C1 segment of cervical spinal cord (tissue), 14 donors: ENCODE data around the gene MBTPS1.

Source experiments
- DNase-seq, 14 donors: peaks; one replicate each; lab custom pipeline; 2025; lab: John Stamatoyannopoulos, UW

Gene MBTPS1

DNA sequence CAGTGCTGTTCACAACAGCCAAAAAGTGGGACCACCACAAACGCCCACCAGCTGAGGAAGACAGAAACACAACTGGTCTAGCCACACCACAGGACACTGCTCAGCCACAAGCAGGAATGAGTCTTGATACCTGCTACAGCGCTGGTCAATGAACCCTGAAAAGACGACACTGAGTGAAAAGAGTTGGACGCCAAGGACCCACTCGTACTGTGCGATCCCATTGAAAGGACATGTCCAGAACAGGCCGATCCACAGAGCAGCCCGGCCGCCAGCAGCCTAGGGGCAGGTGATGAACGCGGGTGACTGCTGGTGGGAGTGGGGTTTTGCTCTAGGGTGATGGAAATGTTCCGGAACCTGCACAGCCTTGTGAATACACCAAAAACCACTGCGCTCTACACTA is 63.5 kb downstream of the MBTPS1 start:
- no peak for DNase-seq

DNA sequence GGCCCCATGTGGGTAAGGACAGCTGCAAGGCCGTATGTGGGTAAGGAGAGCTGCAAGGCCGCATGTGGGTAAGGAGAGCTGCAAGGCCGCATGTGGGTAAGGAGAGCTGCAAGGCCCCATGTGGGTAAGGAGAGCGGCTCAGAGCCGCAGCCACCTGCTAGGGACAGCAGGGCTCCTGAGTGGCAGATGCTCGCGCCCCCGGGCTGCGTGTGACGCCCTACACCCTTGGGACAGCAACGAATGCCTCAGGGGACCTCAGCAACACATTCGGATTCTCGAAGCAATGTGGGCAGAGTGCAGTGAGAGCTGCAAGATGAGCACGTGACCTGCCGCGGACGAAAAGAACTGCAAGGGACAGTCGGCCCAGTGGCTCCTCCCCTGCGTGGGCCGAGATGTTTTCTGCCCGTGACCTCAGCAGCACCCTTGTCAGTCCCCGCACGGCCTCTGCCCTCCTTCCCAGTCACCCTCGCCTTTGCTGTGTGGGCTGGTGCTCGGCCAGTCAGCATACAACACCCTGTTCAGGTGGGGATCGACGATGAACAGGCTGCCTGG is 64.6 kb downstream of the MBTPS1 start:
- DNase-seq, result no peak

DNA sequence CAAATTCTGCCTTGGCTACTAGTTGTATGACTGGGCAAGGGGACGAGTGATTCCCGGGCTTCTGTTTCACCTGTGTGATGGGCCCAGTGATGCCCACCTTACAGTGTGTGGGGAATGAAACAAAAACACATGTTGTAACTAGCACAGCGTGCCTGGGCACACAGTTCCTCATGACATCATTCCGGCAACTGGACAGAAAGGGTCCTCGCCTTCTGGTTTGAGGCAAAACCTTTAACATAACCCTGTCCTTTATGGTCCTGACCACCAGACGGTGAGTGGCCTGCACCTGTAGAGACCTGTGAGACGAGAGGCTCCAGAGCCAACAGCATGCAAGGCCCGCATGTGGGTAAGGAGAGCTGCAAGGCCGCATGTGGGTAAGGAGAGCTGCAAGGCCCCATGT is 66.4 kb downstream of the MBTPS1 start:
- no peak for DNase-seq

DNA sequence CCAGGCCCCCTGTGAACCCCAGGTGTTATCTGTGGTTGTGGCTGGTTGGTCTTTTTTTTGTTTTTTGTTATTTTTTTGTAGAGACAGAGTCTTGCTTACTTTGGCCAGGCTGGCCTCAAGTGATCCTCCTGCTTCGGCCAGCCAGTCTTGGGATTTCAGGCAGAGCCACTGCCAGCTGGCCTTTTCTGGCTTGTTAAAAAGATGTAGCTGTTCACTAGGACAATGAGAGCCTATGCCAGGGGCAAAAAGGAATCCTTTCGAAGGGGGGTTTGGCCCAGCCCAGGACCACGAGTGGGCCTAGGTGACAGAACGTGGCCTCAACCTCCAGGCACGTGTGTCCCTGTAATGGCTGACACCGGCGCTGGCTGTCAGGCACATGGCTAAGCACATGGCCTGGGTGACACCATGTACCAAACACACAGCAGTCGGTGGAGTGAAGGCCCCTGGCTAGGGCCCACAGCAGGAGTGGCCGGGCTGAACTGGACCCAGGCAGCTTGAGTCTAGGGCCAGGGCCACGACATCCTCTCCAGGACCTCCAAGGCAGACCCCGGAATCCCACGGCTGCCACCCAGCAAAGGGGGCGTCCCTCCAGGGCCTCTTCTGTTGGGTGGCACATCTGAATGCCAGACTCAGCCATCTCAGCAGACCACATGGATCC is 67.2 kb downstream of the MBTPS1 start:
- DNase-seq, result peak in 4 of 14 donors; percentile 11 to 26 (median 20)

DNA sequence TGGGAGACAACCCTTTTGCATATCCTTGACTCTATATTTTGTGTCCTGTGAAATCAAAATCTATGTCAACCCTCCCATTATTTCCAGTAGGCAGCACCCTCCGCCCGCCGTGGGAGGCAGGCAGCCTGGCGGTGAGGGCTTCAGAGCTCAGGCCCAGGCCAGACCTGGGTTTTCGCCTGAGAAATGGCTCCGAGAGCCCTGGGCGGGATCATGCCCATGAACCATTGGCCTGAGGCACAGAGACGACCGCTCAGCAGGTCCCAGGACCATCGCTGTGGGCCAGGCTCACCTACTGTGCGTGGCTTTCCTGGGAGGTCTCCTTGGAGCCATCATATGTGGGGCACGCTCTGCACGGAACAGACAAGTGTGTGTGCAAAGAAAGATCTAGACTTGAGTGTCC is 67.9 kb downstream of the MBTPS1 start:
- no peak for DNase-seq

DNA sequence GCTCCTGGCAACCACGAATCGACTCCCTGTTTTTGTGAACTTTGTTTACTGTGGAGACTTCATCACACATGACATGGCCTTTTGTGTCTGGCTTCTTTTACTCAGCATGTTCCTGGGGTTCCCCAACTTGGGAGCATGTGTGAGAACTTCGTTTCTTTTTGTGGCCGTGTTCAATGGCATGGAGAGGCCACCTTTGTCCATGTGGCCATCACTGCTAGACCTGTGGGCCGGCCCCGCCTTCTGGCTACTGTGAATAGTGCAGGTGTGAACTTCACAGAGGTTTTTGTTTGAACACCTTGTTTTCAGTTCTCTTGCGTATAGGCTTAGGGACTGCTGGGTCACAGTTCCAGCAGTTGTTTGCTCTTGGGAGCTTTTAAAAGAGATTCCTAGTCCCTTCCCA is 68.5 kb downstream of the MBTPS1 start:
- no peak for DNase-seq

DNA sequence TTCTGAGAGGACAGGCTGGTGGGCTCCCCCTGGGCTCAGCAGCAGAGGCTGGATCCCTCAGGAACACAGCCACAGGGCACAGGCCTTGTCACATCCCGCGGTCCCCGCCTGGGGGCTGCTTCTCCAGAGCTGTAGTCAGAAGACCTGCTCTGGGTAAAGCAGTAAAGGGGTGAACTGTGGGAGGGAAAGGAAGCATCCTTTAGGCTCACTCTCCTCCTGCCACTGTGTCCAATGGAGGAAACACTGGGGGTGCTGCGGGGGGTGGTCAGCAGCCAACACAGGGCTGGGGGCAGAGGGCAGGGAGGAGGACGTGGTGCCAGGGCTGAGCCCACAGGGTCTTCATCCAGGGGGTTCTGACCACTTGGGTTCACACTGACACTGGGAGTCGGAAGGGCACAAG is 69.1 kb downstream of the MBTPS1 start:
- DNase-seq, result no peak

DNA sequence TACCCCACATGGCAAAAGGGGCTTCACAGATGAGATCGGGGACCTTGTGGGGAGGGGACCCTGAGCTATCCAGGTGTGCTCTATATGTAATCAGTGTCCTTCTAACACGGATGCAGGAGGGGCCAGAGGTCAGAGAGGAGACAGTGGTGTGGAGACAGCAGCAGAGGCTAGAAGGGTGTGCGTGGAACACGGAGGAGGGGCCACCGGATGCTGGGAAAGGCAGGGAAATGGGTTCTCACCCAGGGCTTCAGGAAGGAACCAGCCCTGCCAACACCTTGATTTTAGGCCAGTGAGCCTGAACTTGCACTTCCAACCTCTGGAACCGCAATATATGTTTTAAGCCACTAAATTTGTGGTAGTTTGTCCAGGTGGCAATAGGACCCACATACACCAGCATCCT is 69.5 kb downstream of the MBTPS1 start:
- DNase-seq, result no peak

DNA sequence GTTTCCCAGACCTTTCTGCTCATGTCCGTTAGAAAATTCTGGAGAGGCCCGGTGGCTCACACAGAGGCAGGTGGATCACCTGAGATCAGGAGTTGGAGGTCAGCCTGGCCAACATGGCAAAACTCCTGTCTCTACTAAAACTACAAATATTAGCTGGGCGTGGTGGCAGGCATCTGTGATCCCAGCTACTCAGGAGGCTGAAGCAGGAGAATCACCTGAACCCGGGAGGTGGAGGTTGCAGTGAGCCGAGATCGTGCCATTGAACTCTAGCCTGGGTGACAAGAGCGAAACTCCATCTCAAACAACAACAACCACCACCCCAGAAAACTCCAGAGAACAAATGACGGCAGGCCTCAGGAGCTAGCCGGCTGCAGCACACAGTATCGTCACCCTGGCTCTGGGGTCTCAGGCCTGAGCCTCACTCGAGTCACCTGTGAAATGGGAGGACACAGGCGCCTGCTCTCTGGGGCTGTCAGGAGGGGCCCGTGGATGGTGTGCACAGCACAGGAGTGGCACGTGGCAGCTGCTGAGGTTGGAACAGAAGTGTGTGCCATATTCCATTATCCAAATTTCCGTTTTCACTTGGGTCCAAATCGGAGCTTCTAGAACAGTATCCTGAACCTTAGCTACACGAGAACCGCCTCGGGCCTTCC is 70.8 kb downstream of the MBTPS1 start:
- no peak for DNase-seq

DNA sequence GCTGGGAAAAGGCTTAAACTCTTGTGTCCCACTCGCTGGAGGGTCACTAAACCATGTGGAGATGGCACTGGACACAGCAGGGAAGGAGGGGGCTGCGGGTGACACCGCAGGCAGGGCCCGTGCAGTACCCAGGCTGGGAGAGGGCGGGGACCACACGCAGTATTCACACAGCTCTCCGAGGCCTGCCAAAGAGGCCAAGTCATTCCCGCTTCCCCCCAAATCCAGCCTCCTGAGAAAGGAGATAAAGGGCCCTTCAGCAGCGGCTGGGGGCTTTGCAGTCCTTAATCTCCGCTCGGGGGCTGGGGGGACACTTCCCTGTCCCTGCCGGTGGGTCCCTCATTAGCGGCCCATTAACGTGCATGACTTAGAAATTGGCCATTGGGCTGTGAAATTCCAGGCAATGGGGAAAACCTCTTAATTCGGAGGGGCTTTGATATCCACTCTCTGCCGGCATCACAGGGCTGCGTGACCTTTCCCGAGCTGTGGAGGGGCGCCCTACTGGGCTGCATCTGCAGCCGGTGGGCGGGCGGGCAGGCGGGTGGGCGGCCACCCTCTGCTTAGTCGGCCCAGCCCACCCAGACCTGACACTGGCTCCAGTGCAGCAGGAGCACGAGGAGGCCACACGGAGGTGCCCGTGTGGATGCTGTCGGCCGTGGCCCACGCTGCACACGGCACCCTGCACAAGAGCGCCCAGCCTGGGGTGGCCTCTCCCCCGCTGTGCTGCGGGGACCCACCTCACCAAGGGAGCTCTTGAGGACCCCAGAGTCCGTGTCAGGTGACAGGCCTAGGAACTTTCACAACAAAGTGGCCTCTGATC is 71.5 kb downstream of the MBTPS1 start:
- no peak for DNase-seq

DNA sequence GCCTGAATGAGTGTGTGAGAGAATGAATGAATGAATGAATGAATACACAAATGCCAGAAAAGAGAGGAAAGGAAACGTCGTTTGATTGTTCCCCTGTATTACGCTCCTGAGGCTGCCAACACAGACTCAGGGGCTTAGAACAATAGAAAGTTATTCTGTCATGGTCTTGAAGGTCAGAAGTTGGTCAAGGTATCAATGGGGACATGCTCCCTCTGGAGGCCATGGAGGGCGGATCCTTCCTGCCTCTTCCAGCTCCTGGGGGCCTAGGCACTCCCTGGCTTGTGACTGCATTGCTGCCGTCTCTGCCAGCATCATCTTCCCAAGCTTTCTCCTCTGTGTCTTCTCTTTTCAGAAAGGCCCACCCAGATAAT is 72.6 kb downstream of the MBTPS1 start:
- DNase-seq, result no peak

DNA sequence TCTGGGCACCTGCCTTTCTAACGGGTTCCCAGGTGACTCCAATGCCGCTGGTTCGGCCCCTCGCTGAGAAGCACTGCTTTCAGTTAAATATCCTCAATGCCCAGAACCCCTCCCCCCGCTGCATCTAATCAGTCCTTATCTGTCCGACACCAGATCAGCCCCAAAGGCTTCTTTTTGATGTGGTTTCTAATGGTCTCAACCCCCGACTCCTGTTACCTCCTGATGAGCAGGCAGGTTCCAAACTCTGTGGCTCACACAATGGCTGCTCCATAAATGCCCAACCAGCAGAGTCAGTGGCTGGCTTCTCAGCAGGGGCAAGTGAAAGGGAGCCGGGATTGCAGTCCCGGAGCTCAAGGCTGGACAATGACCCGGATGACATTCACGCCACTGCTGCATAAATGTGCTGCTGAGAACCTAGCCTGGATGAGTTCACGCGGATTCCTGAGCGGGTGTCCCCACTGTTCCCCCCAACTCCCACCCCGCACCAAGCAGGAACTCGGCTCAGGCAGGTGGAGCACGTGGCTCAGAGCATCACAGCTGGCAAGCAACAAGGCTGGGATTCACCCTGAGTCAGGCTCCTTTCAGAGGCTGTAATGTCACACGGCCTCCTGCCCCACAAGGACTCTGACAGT is 73.1 kb downstream of the MBTPS1 start:
- DNase-seq, result peak in 1 of 14 donors; percentile 21

DNA sequence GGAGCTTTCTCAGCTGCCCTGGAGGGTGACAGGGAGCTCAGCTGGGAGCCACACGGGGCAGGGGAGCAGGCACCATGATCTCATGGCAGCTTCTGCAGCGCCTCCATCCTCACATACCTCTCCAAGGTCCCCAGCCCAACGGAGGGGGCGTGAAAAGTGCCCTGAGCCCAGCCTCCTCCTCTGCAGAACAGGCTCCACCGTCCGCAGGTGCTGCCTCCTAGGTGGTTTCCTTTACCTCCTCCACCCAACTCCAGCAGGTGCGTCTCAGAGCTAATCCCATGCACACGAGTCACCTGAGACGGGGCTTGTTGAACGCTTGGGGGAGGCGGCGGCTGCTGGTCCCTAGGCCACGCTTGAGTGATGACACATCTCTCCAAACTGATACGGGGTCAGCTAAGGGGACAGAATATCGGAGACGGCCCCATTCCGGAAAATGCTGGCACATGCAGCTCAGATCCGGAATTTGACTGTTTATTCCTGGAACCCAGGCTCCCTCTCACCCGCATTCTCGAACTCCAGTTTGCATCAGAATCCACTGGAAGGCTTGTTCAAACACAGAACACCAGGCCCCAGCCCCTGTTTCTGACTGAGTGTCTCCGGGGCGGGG is 73.8 kb downstream of the MBTPS1 start:
- DNase-seq, result no peak

DNA sequence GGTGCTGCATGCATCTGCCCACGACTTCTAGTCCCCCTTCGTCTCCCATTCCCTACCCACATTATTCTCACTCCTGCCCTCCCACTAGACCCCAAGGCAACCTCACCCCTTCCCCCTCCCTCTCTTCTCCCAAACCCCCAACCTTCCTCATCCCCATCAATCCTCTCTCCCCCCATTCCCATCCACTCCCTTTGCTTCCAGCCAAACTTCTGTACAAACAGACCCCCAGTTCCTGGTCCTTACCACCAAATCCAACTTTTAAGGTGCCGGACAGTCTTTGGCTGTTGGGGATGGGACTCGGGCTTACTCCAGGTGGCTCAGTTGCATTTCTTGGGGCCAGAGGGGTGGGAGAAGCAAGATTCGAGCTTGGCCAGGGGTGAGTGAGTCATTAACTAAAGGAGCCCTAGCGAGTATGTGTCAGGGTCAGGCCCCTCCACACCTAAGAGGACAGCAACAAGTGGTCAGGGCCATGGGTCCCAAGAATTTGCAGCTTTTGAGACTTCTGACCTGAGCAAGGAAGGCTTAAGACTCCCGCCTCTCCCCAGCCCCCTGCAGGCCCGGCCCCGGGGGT is 74.3 kb downstream of the MBTPS1 start, which contains the start of gene SLC38A8:
SLC38A8 (minus strand) TSS at position 488 of the 571 bp plus-strand sequence. CDS start 638 bp downstream, outside the sequence.
- no peak for DNase-seq

DNA sequence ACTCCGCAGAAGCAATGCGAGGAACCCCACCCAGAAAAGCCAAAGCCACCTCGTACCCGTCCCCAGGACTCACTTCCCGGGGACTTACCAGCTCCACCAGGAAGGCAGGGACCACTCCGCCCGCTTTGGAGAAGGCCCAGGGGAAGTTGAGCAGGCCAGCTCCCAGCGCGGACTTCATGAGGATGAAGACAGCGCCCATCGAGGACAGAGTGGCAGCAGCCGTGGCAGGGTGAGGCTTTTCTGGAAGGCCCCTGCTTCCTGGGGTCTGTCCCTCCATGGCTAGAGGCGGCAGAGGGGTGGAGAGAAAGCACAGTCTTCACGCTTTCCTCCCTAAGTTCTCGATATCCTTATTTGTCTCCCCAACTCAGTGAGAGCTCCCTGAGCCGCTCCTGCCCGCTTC is 74.9 kb downstream of the MBTPS1 start:
- no peak for DNase-seq

DNA sequence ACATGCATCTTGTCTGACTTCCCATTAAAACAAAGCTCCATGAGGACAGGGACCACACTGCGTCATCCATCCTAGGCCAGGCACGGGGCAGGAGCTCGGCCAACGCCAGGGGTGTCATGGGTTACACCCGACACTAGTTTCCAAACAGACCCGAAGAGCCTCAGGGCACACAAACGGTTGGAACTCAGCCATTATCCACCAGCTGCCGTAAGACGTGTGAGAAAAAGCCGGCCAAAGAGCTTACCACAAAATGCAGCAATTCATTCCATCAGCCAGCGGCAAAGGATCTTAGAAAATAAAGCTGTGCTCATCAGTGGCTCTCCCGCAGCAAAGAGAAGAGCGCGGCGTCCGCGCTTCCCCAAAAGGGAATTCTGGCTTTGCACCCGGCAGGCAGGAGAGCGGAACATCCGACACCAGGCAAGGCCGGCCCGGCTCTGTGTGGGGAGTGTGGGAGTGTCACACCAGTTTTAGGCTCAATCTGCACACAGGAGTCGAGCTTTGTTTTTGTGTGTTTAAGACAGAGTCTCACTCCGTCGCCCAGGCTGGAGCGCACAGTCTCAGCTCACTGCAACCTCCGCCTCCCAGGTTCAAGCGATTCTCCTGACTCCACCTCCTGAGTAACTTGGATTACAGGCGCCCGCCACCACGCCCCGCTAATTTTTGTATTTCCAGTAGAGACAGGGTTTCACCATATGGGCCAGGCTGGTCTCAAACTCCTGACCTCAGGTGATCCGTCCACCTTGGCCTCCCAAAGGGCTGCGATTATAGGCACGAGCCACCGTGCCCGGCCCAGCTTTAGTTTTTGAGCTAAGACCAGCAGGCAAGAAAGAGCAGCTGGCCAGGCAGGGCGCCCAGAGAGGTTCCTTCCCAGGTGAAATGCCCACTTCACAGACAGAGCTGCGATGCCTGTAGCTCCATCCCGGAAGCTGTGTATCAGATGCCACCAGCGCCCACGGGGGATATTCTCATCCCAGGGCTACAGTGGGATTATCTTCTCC is 75.6 kb downstream of the MBTPS1 start:
- DNase-seq, result peak in 2 of 14 donors; percentile 6 to 7

DNA sequence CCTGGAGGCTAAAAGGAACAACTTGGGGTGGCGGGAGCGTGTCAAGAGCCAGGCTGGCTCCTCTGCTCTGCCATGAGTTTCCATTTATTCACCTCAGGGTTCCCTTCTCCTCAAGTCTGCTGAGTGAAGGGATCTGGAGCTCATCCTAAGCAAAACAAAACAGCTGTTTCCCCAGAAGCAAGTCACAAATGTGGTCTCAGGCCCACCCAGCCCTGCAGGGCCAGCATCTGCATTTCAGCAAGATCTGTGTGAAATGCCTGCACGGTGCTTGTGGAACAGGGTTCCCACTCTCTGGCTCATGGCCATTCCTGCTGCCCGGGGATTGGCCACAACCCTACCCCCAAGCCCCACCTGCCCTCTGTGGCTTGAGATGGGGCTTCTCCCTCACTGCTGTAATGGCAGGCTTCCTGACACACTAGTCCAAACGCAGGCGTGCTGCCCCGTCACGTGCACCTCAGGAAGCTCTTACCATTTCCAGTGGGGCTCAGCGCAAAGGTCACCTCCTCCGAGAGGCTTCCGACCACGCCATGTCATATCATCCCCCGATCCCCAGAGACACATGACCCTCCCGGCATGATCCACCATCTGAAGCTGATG is 76.4 kb downstream of the MBTPS1 start:
- no peak for DNase-seq

DNA sequence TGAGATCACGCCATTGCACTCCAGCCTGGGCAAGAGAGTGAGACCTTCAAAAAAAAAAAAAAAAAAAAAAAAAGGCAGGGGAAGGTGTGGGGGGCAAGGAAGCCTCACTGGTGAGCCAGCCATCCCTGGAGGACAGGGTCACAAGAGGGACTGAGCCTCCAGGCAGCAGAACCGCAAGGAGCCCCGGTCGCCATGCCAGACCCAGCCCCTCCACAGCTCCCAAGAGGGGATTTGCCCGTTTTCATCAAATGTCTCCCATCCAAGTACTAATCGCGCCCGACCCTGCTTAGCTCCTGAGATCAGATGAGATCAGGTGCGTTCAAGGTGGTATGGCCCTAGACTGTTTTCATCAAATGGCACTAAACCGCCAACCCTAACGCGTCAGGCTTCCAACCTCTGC is 77.0 kb downstream of the MBTPS1 start:
- DNase-seq, result no peak

DNA sequence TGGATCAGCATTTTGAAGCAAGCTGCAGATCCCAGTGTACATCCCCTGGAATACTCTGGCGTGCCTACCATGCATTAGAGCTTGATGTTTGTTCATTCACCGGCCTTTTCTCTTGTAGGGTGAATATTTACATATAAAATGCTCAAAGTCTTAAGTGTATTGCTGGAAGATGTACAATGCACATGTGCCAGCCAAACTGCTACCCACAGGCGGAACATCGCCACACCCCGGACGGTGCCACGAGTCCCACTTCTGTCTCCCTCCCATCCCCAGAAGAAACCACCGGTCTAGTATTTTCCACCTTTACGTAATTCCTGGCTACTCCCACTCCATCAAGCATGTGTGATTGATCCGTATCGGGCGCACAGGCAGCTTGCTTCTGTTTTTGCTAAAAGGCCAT is 78.3 kb downstream of the MBTPS1 start:
- no peak for DNase-seq
